ENCODE data around the gene HACD2.

DNA sequence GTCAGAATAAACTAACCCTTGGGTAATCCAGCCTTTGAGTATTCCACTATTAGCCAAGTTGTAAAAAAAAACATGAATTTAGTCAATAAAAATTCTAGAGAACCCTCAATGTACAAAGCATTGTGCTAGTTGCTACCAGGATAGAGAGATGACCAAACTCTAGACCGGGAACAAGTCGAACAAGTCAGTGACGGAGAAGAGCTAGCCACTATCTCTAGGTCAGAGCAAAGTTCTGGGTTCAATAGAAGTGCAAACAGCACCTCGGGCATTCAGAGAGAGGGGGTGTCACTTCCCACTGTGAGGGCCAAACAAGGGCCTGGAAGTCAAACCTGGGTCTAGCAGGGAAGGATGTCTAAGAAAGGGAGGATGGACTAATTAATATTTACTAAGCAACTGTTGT, 133.7 kb downstream of the HACD2 start:
- TF ChIP-seq, protein P1, sequence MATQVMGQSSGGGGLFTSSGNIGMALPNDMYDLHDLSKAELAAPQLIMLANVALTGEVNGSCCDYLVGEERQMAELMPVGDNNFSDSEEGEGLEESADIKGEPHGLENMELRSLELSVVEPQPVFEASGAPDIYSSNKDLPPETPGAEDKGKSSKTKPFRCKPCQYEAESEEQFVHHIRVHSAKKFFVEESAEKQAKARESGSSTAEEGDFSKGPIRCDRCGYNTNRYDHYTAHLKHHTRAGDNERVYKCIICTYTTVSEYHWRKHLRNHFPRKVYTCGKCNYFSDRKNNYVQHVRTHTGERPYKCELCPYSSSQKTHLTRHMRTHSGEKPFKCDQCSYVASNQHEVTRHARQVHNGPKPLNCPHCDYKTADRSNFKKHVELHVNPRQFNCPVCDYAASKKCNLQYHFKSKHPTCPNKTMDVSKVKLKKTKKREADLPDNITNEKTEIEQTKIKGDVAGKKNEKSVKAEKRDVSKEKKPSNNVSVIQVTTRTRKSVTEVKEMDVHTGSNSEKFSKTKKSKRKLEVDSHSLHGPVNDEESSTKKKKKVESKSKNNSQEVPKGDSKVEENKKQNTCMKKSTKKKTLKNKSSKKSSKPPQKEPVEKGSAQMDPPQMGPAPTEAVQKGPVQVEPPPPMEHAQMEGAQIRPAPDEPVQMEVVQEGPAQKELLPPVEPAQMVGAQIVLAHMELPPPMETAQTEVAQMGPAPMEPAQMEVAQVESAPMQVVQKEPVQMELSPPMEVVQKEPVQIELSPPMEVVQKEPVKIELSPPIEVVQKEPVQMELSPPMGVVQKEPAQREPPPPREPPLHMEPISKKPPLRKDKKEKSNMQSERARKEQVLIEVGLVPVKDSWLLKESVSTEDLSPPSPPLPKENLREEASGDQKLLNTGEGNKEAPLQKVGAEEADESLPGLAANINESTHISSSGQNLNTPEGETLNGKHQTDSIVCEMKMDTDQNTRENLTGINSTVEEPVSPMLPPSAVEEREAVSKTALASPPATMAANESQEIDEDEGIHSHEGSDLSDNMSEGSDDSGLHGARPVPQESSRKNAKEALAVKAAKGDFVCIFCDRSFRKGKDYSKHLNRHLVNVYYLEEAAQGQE (IDR thresholded peaks at IDR 0.05; ENCODE audit: low read depth): no peak
- TF ChIP-seq CEBPB (IDR thresholded peaks at IDR 0.05): no peak
- TF ChIP-seq, protein P2, sequence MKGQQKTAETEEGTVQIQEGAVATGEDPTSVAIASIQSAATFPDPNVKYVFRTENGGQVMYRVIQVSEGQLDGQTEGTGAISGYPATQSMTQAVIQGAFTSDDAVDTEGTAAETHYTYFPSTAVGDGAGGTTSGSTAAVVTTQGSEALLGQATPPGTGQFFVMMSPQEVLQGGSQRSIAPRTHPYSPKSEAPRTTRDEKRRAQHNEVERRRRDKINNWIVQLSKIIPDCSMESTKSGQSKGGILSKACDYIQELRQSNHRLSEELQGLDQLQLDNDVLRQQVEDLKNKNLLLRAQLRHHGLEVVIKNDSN (IDR thresholded peaks at IDR 0.05): no peak
- TF ChIP-seq NFIC (IDR thresholded peaks at IDR 0.05): no peak
- TF ChIP-seq RAD21 (IDR thresholded peaks at IDR 0.05; ENCODE audit: low read depth): no peak

All from Ishikawa (cell line).